ENCODE results near the gene C11orf21.

GRCh38 chr11:2272228-2272945 is 29.3 kb downstream of the C11orf21 start:
- TF ChIP-seq CTCF (optimal IDR thresholded peaks at IDR 0.05 in 1 of 3, IDR thresholded peaks at IDR 0.05 in 1 of 3, conservative IDR thresholded peaks at IDR 0.05 in 1 of 3; ENCODE audit: extremely low read depth in 1 of 3, insufficient read depth in 2 of 3, low read length in 3 of 3) (no peak), EZH2 (IDR thresholded peaks at IDR 0.05; ENCODE audit: low read length) (no peak)
